Nephron progenitor cell (in vitro differentiated cells): ENCODE data around the gene ITPR1.

Source experiments
- DNase-seq: peaks from one replicate; pipeline ENCODE4 v3.0.0; 2021
- H3K27ac Mint-ChIP-seq: 2 replicates; pipeline ENCODE4 v1.8.0; 2021; ENCODE audit warnings: mild to moderate bottlenecking, moderate library complexity, mixed read lengths
- H3K27me3 Mint-ChIP-seq: 2 replicates; pipeline ENCODE4 v1.8.0; 2021; ENCODE audit warnings: mild to moderate bottlenecking, low read depth, mixed read lengths; ENCODE audit not compliant: poor library complexity
- H3K36me3 Mint-ChIP-seq: 2 replicates; pipeline ENCODE4 v1.8.0; 2021; ENCODE audit warnings: low read depth, mixed read lengths
- H3K4me1 Mint-ChIP-seq: 2 replicates; pipeline ENCODE4 v1.8.0; 2021; ENCODE audit warnings: mixed read lengths
- H3K4me3 Mint-ChIP-seq: 2 replicates; pipeline ENCODE4 v1.8.0; 2021; ENCODE audit warnings: mild to moderate bottlenecking, moderate library complexity, mixed read lengths
- H3K9me3 Mint-ChIP-seq: 2 replicates; pipeline ENCODE4 v1.8.0; 2021; ENCODE audit warnings: mild to moderate bottlenecking, moderate library complexity, mixed read lengths
- CTCF ChIP-seq: fragments of 200-600 bp; sonication (generic); IDR thresholded peaks from 2 replicates; pipeline ENCODE4 v1.5.0; 2021; ENCODE audit warnings: antibody characterized with exemption

ITPR1 gene

DNA sequence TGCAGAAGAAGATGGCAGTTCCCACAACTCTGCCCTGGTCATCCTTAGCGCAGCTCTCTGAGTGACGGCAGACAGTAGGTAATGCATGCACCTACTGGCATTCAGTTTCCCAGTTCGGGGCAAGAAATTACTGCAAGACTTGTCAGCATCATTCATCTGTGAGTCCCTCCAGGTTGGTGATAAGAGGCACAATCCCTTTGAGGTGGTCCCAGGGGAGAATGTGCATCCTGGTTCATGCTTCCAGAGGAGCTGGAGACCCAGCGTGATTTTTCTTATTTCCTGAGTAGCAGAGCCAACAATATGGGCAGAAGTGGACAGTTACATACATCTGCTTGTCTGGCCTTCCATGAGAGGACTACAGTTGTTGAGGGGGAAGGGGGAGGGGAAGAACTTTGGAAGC, 250.2 kb downstream of the ITPR1 start:
- no peaks in the 10 kb centered on the region for H3K27me3 Mint-ChIP-seq
- peaks cover 87% of the 10 kb centered on the region for H3K36me3 Mint-ChIP-seq
- peaks cover 63% of the 10 kb centered on the region for H3K4me1 Mint-ChIP-seq
- TF ChIP-seq CTCF = no peak
- H3K9me3 Mint-ChIP-seq = no peaks in the 10 kb centered on the region
- no peak for DNase-seq
- H3K4me3 Mint-ChIP-seq = no peak overlapping the region
- peak overlapping the region; percentile 46 for H3K27ac Mint-ChIP-seq

DNA sequence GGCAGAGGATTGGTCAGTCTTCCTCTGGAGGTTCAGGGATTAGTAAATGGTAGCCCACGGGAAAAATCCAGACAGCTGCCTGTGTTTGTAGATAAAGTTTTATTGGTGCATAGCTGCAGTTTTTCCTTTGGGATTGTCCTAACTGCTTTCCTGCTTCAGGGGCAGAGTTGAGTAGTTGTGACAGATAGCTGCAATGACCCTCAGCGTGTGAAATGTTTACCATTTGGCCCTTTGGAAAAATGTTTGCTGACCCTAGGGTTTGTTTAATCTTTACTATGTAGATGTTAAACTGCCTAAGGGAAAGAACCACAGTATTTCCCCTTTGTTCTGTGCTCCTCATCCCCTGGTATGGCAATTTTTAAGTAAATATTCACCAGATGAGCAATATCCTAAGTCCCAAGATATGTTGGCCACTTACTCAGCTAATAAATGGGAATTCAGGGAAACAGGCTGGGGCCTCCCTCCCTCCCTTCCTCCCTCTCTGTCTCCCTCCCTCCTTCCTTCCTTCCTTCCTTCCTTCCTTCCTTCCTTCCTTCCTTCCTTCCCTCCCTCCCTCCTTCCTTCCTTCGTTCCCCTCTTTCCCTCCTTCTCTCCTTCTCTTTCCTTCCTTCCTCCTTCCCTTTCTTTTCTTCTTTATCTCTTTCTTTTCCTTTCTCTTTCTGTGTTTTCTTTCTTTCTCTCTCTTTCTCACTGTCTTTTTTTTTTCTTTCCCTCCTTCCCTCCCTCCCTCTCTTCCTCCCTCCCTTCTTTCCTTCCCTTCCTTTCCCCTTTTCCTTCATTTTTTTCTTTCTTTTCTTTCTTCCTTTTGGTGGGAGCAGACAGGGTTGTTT, 251.5 kb downstream of the ITPR1 start:
- no peaks in the 10 kb centered on the region for H3K27me3 Mint-ChIP-seq
- no peak for TF ChIP-seq CTCF
- no peaks in the 10 kb centered on the region for H3K9me3 Mint-ChIP-seq
- peak overlapping the region; percentile 95 for H3K27ac Mint-ChIP-seq
- peaks cover 87% of the 10 kb centered on the region for H3K36me3 Mint-ChIP-seq
- no peak overlapping the region for H3K4me3 Mint-ChIP-seq
- peaks cover 73% of the 10 kb centered on the region for H3K4me1 Mint-ChIP-seq
- no peak for DNase-seq

DNA sequence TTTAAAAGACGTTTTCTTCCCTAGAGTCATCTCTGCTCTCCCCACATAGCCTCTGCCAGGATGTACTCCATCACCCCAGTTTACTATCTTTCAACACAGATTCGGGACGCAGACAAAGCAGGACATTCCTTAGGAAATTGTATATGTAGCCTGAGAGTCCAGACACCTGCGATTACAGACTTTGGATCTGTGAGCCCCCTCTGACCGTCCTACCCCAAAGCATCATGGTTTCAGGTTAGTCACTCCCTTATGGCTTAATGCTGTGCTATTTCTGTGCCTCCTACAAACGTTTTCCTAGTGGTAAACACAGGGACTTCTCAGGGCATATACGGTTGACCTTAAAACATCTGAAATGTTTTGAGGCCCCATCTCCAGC, 252.1 kb downstream of the ITPR1 start:
- no peak for DNase-seq
- Mint-ChIP-seq H3K9me3 (no peaks in the 10 kb centered on the region), H3K4me1 (peaks cover 79% of the 10 kb centered on the region), H3K27ac (peak overlapping the region; percentile 81), H3K4me3 (no peak overlapping the region), H3K36me3 (peaks cover 87% of the 10 kb centered on the region), H3K27me3 (no peaks in the 10 kb centered on the region)
- TF ChIP-seq CTCF = no peak

DNA sequence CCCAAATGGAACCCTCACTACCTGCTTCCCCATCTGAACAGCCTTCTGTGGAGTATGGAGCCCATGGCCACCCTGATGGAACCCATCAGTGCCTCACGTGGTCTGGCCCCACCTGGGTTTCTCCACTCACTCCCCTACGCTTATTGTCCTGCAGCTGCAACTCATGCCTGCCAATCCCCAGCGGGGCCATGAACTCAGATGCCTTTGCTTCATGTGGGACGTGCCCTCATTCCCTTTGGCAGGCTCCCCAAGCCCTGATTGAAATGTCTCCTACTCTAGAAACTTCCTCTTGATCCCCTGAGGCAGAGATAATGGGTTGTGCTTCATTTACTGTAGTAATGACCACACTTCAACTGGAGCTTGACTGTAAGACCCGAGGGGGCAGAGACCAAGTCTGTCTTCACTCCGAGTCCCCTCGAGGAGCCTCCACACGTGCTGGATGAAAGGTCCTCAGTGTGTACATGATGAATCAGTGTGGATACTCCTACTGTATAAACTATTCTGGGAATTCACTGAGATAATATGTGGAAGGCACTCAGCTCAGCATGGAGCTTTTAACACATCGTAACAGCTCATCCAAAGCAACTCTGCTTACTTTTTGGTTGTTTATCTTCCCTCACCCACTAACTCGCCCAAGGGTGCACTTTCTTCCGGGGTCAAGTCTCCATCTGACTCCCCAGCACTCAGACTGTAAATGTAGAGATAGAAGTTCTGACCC, 253.3 kb downstream of the ITPR1 start:
- DNase-seq = no peak
- Mint-ChIP-seq H3K27ac (peak overlapping the region; percentile 88), H3K9me3 (no peaks in the 10 kb centered on the region), H3K4me1 (peaks cover 84% of the 10 kb centered on the region), H3K4me3 (no peak overlapping the region), H3K27me3 (no peaks in the 10 kb centered on the region), H3K36me3 (peaks cover 87% of the 10 kb centered on the region)
- TF ChIP-seq CTCF = no peak

- peak overlapping the region; percentile 85 for H3K27ac Mint-ChIP-seq
- DNase-seq = no peak
- no peaks in the 10 kb centered on the region for H3K27me3 Mint-ChIP-seq
- peaks cover 75% of the 10 kb centered on the region for H3K4me1 Mint-ChIP-seq
- no peaks in the 10 kb centered on the region for H3K9me3 Mint-ChIP-seq
- peaks cover 94% of the 10 kb centered on the region for H3K36me3 Mint-ChIP-seq
- H3K4me3 Mint-ChIP-seq = no peak overlapping the region
- TF ChIP-seq CTCF = no peak
Observed at GRCh38 chr3:4748127-4748526, 255.0 kb downstream of the ITPR1 start.
